GM23338 (cell line): ENCODE data around the gene RRP36. TPM values are rescaled to one million over a fixed set of nuclear protein-coding genes. Genes with fewer than 3 reads are reported as not detected.

ENCODE experiments used
- ATAC-seq: fragments of 200-7000 bp; cut with Tn5 transposase; 3 replicates; pipeline ENCODE4 v1.9.1; 2020
- DNase-seq: peaks from one replicate; pipeline ENCODE4 v3.0.0-alpha.2; 2015; ENCODE audit warnings: low spot score
- H2AFZ ChIP-seq: fragments of 200-600 bp; sonication (generic); 2 replicates; pipeline ENCODE4 v1.8.0; 2016; ENCODE audit warnings: antibody characterized with exemption, mild to moderate bottlenecking, moderate library complexity
- H3F3A ChIP-seq: fragments of 200-600 bp; sonication (generic); replicated peaks from 2 replicates; pipeline ENCODE4 v1.8.0; 2017; ENCODE audit warnings: antibody characterized with exemption, mixed run types, low read depth
- H3K27ac ChIP-seq: fragments of 200-600 bp; sonication (generic); 2 replicates; pipeline ENCODE4 v1.6.1; 2016; ENCODE audit warnings: low read depth
- H3K27me3 ChIP-seq: fragments of 200-600 bp; sonication (generic); 2 replicates; pipeline ENCODE4 v1.8.0; 2016; ENCODE audit warnings: mild to moderate bottlenecking, mixed run types, moderate library complexity; ENCODE audit not compliant: insufficient read depth
- H3K36me3 ChIP-seq: fragments of 200-600 bp; sonication (generic); 2 replicates; pipeline ENCODE4 v1.8.0; 2016; ENCODE audit warnings: mild to moderate bottlenecking; ENCODE audit not compliant: insufficient read depth
- H3K4me1 ChIP-seq: fragments of 200-600 bp; sonication (generic); 2 replicates; pipeline ENCODE4 v1.8.0; 2016; ENCODE audit warnings: mild to moderate bottlenecking, moderate library complexity; ENCODE audit not compliant: insufficient read depth
- H3K4me2 ChIP-seq: fragments of 200-600 bp; sonication (generic); 2 replicates; pipeline ENCODE4 v1.7.1; 2017; ENCODE audit warnings: mixed run types
- H3K4me3 ChIP-seq: fragments of 200-600 bp; sonication (generic); 2 replicates; pipeline ENCODE4 v1.6.1; 2016; ENCODE audit warnings: mixed run types
- H3K79me2 ChIP-seq: fragments of 200-600 bp; sonication (generic); replicated peaks from 2 replicates; pipeline ENCODE4 v1.8.0; 2017; ENCODE audit warnings: mild to moderate bottlenecking; ENCODE audit not compliant: insufficient read depth
- H3K9me2 ChIP-seq: fragments of 200-600 bp; sonication (generic); 2 replicates; pipeline ENCODE4 v1.8.0; 2017; ENCODE audit not compliant: insufficient read depth
- H4K20me1 ChIP-seq: fragments of 200-600 bp; sonication (generic); replicated peaks from 2 replicates; pipeline ENCODE4 v1.8.0; 2017; ENCODE audit warnings: mild to moderate bottlenecking; ENCODE audit not compliant: insufficient read depth
- H3K27ac Mint-ChIP-seq: 2 replicates; pipeline ENCODE4 v1.8.0; 2020; ENCODE audit warnings: inconsistent platforms, mild to moderate bottlenecking, moderate library complexity, mixed read lengths
- H3K27me3 Mint-ChIP-seq: 3 replicates; pipeline ENCODE4 v1.8.0; 2022; ENCODE audit warnings: low read depth, mild to moderate bottlenecking, moderate library complexity, mixed read lengths, inconsistent platforms; ENCODE audit not compliant: insufficient read depth, poor library complexity
- H3K36me3 Mint-ChIP-seq: 3 replicates; pipeline ENCODE4 v1.8.0; 2021; ENCODE audit warnings: low read depth, mild to moderate bottlenecking, inconsistent platforms, moderate library complexity, mixed read lengths
- H3K4me1 Mint-ChIP-seq: 3 replicates; pipeline ENCODE4 v1.8.0; 2020; ENCODE audit warnings: mild to moderate bottlenecking, inconsistent platforms, mixed read lengths
- H3K4me3 Mint-ChIP-seq: 3 replicates; pipeline ENCODE4 v1.8.0; 2021; ENCODE audit warnings: moderate library complexity, mild to moderate bottlenecking, inconsistent platforms, mixed read lengths
- H3K9me3 Mint-ChIP-seq: 3 replicates; pipeline ENCODE4 v1.8.0; 2020; ENCODE audit warnings: moderate library complexity, mild to moderate bottlenecking, inconsistent platforms, mixed read lengths
- CREB1 ChIP-seq: fragments of 250-450 bp; sonication (Bioruptor Pico); IDR thresholded peaks from 2 replicates; pipeline ENCODE4 v1.5.0; 2020; ENCODE audit warnings: low read depth, mild to moderate bottlenecking, moderate library complexity
- CTCF ChIP-seq, 2 experiments: fragments of 200-600 bp in 1 of 2; sonication (generic) in 1 of 2; conservative IDR thresholded peaks; 2 replicates each; pipeline versions ENCODE4 v1.5.1 to v1.6.1; 2016 to 2017; ENCODE audit warnings: antibody characterized with exemption in 2 of 2, low read depth in 2 of 2, mild to moderate bottlenecking in 2 of 2, moderate library complexity in 1 of 2
- EZH2phosphoT487 ChIP-seq: fragments of 200-600 bp; sonication (generic); IDR thresholded peaks from one replicate; pipeline ENCODE4 v1.8.1; 2018; ENCODE audit warnings: antibody characterized with exemption; ENCODE audit not compliant: unreplicated experiment
- JUNB ChIP-seq: IDR thresholded peaks from one replicate; pipeline ENCODE4 v1.6.1; 2016; ENCODE audit warnings: antibody characterized with exemption; ENCODE audit not compliant: unreplicated experiment
- NANOG ChIP-seq: IDR thresholded peaks from 2 replicates; pipeline ENCODE4 v1.6.1; 2016; ENCODE audit warnings: antibody characterized with exemption, borderline replicate concordance
- POLR2AphosphoS5 ChIP-seq: IDR thresholded peaks from 2 replicates; pipeline ENCODE4 v1.6.1; 2016; ENCODE audit warnings: antibody characterized with exemption, low read depth
- REST ChIP-seq: IDR thresholded peaks from one replicate; pipeline ENCODE4 v1.6.1; 2018; ENCODE audit warnings: antibody characterized with exemption; ENCODE audit not compliant: unreplicated experiment
- STAT1 ChIP-seq: IDR thresholded peaks from one replicate; pipeline ENCODE4 v1.6.1; 2016; ENCODE audit warnings: antibody characterized with exemption; ENCODE audit not compliant: unreplicated experiment
- ZNF114 ChIP-seq: fragments of 250-450 bp; sonication (Bioruptor Pico); IDR thresholded peaks from 2 replicates; pipeline ENCODE4 v1.5.0; 2020; ENCODE audit warnings: mild to moderate bottlenecking, moderate library complexity
- ZNF331 ChIP-seq: fragments of 250-450 bp; sonication (Bioruptor Pico); IDR thresholded peaks from 2 replicates; pipeline ENCODE4 v1.5.0; 2020; ENCODE audit warnings: low read depth, mild to moderate bottlenecking, moderate library complexity
- ZNF462 ChIP-seq: fragments of 250-450 bp; sonication (Bioruptor Pico); IDR thresholded peaks from 2 replicates; pipeline ENCODE4 v1.5.0; 2020; ENCODE audit warnings: mild to moderate bottlenecking, moderate library complexity
- polyA plus RNA-seq: library from polyadenylated mRNA; unstranded; fragments of >200 nt; fragmentation: Nextera tagmentation; extraction: Ambion mirVana; gene quantifications from 2 replicates; pipeline ENCODE4 v1.2.1, GENCODE V29; 2016
- total RNA-seq: library from RNA; depleted of rRNA; stranded (reverse); fragments of >200 nt; shearing (Covaris generic); gene quantifications from 2 replicates; pipeline ENCODE4 v1.2.3, GENCODE V29; 2014
- TF ChIP-seq, protein P1 (sequence below): IDR thresholded peaks from 2 replicates; pipeline ENCODE4 v1.6.1; 2016; ENCODE audit warnings: antibody characterized with exemption

Gene RRP36
- total and polyA plus RNA-seq, 2 experiments from 2014 or later = 64.7 to 106 TPM

GRCh38 chr6:42974919-42975505 lies 46.4 kb upstream of the RRP36 start:
- no peak for TF ChIP-seq POLR2AphosphoS5
- no peak for TF ChIP-seq ZNF331 (CRISPR knock-in tag)
- TF ChIP-seq STAT1 = no peak
- TF ChIP-seq EZH2phosphoT487 = no peak
- TF ChIP-seq JUNB = no peak
- no peak for TF ChIP-seq REST
- no peak for TF ChIP-seq ZNF114 (CRISPR knock-in tag)
- no peak for TF ChIP-seq ZNF462
- TF ChIP-seq, protein P1, sequence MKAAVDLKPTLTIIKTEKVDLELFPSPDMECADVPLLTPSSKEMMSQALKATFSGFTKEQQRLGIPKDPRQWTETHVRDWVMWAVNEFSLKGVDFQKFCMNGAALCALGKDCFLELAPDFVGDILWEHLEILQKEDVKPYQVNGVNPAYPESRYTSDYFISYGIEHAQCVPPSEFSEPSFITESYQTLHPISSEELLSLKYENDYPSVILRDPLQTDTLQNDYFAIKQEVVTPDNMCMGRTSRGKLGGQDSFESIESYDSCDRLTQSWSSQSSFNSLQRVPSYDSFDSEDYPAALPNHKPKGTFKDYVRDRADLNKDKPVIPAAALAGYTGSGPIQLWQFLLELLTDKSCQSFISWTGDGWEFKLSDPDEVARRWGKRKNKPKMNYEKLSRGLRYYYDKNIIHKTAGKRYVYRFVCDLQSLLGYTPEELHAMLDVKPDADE = no peak
- TF ChIP-seq CREB1 (CRISPR knock-in tag) = no peak
- no peak for TF ChIP-seq NANOG
- TF ChIP-seq CTCF (conservative IDR thresholded peaks at IDR 0.05; ENCODE audit: low read depth in 2 of 2) = no peak
- Histone ChIP-seq H3K79me2 (peaks cover 5% of the 10 kb centered on the region; the same call in 1 of the 2 replicates), H3K9me2 (no peaks in the 10 kb centered on the region), H3K36me3 (no peaks in the 10 kb centered on the region), H2AFZ (no peak overlapping the region), H3K27ac (no peak overlapping the region), H3K4me2 (no peak overlapping the region), H3F3A (peaks cover 11% of the 10 kb centered on the region; the same call in 1 of the 2 replicates), H3K27me3 (no peaks in the 10 kb centered on the region), H3K4me3 (no peak overlapping the region), H3K4me1 (peaks cover 11% of the 10 kb centered on the region), H4K20me1 (no peaks in the 10 kb centered on the region; the same call in 1 of the 2 replicates)
- peaks cover 13% of the 10 kb centered on the region for H3K4me1 Mint-ChIP-seq
- H3K27ac Mint-ChIP-seq = no peak overlapping the region
- DNase-seq (no peak), ATAC-seq (no peak)
- no peak overlapping the region for H3K4me3 Mint-ChIP-seq
- H3K9me3 Mint-ChIP-seq = no peaks in the 10 kb centered on the region
- H3K36me3 Mint-ChIP-seq = 0 out of 3 replicates have a peak, but pooled peaks cover 4% of the 10 kb centered on the region
- peaks cover 7% of the 10 kb centered on the region for H3K27me3 Mint-ChIP-seq
